ENCODE results near the gene RPS6KL1.

RPS6KL1 gene

GRCh38 chr14:74882103-74882920 lies 40.7 kb downstream of the RPS6KL1 start:
- peak; percentile 74 for DNase-seq (ENCODE audit: low read depth)

GRCh38 chr14:74881431-74882102 lies 41.5 kb downstream of the RPS6KL1 start, which contains the start of gene DLST:
Gene DLST, plus strand, starts transcription at chr14:74881916. Its CDS starts 38 bp downstream, at chr14:74881954.
- peak; percentile 92 for DNase-seq (ENCODE audit: low read depth)

- DNase-seq (ENCODE audit: low read depth): peak; percentile 22
Measured at GRCh38 chr14:74879427-74880182, 43.5 kb downstream of the RPS6KL1 start.

- DNase-seq (ENCODE audit: low read depth): no peak
Measured at GRCh38 chr14:74875941-74876913, 46.8 kb downstream of the RPS6KL1 start, which contains the start of gene PROX2. Gene PROX2, minus strand, starts transcription at chr14:74876145. Its CDS starts 12,311 bp downstream, at chr14:74863834.

GRCh38 chr14:74875204-74875603 lies 47.9 kb downstream of the RPS6KL1 start:
- DNase-seq (ENCODE audit: low read depth): no peak

GRCh38 chr14:74871819-74872218 lies 51.2 kb downstream of the RPS6KL1 start:
- no peak for DNase-seq (ENCODE audit: low read depth)

- DNase-seq (ENCODE audit: low read depth): no peak
Measured at GRCh38 chr14:74868739-74869138, 54.3 kb downstream of the RPS6KL1 start.

- DNase-seq (ENCODE audit: low read depth): no peak
Measured at GRCh38 chr14:74867673-74868072, 55.4 kb downstream of the RPS6KL1 start.

GRCh38 chr14:74866708-74867389 lies 56.2 kb downstream of the RPS6KL1 start:
- DNase-seq (ENCODE audit: low read depth): no peak

- no peak for DNase-seq (ENCODE audit: low read depth)
Measured at GRCh38 chr14:74865156-74865555, 57.9 kb downstream of the RPS6KL1 start.

- no peak for DNase-seq (ENCODE audit: low read depth)
Measured at GRCh38 chr14:74864198-74864597, 58.9 kb downstream of the RPS6KL1 start.

- DNase-seq (ENCODE audit: low read depth): no peak
Measured at GRCh38 chr14:74863274-74863673, 59.8 kb downstream of the RPS6KL1 start.

- no peak for DNase-seq (ENCODE audit: low read depth)
Measured at GRCh38 chr14:74861734-74862090, 61.3 kb downstream of the RPS6KL1 start.

- peak; percentile 87 for DNase-seq (ENCODE audit: low read depth)
Measured at GRCh38 chr14:74860899-74861733, 61.9 kb downstream of the RPS6KL1 start.

GRCh38 chr14:74859757-74860552 lies 63.1 kb downstream of the RPS6KL1 start:
- DNase-seq (ENCODE audit: low read depth): no peak

- no peak for DNase-seq (ENCODE audit: low read depth)
Measured at GRCh38 chr14:74858022-74858421, 65.0 kb downstream of the RPS6KL1 start.

GRCh38 chr14:74856366-74856765 lies 66.7 kb downstream of the RPS6KL1 start:
- DNase-seq (ENCODE audit: low read depth): no peak

GRCh38 chr14:74855945-74856344 lies 67.1 kb downstream of the RPS6KL1 start:
- DNase-seq (ENCODE audit: low read depth): no peak

- DNase-seq (ENCODE audit: low read depth): no peak
Measured at GRCh38 chr14:74855021-74855420, 68.0 kb downstream of the RPS6KL1 start.

Measured in ELR (cell line).